ENCODE data around the gene MALAT1. TPM values are rescaled to one million over a fixed set of nuclear protein-coding genes. Genes with fewer than 3 reads are reported as not detected.

MALAT1 gene
- total RNA-seq, 1 experiment from 2014 or later, result 510 TPM

Other genes with a start within 250 kb of the MALAT1 start
- 28.1 and 43.7 TPM in 2 replicates for gene POLA2, start 237.1 kb upstream of the MALAT1 start, total RNA-seq (2014; rRNA removed; shearing (Covaris generic))
- gene CDC42EP2, start 184.2 kb upstream of the MALAT1 start, total RNA-seq (2014; rRNA removed; shearing (Covaris generic)), result 7.0 and 7.1 TPM in 2 replicates
- gene DPF2, start 165.2 kb upstream of the MALAT1 start, total RNA-seq (2014; rRNA removed; shearing (Covaris generic)), result 41.5 and 58.9 TPM in 2 replicates
- 0.20 and 0.24 TPM in 2 replicates for gene TIGD3, start 144.3 kb upstream of the MALAT1 start, total RNA-seq (2014; rRNA removed; shearing (Covaris generic))
- gene SLC25A45, start 116.4 kb upstream of the MALAT1 start, total RNA-seq (2014; rRNA removed; shearing (Covaris generic)), result 0.48 and 0.68 TPM in 2 replicates
- gene FRMD8, start 112.4 kb upstream of the MALAT1 start, total RNA-seq (2014; rRNA removed; shearing (Covaris generic)), result 21.9 and 43.8 TPM in 2 replicates
- gene NEAT1, start 76.2 kb upstream of the MALAT1 start, total RNA-seq (2014; rRNA removed; shearing (Covaris generic)), result 3.5 and 4.7 TPM in 2 replicates
- gene SCYL1, start 26.0 kb downstream of the MALAT1 start, total RNA-seq (2014; rRNA removed; shearing (Covaris generic)), result 64.1 and 65.7 TPM in 2 replicates
- gene LTBP3, start 59.3 kb downstream of the MALAT1 start, total RNA-seq (2014; rRNA removed; shearing (Covaris generic)), result 20.9 and 38.4 TPM in 2 replicates
- 87.7 and 98.0 TPM in 2 replicates for gene ZNRD2, start 71.4 kb downstream of the MALAT1 start, total RNA-seq (2014; rRNA removed; shearing (Covaris generic))
- gene FAM89B, start 73.5 kb downstream of the MALAT1 start, total RNA-seq (2014; rRNA removed; shearing (Covaris generic)), result 36.9 and 43.1 TPM in 2 replicates
- gene EHBP1L1, start 77.0 kb downstream of the MALAT1 start, total RNA-seq (2014; rRNA removed; shearing (Covaris generic)), result 22.8 and 47.8 TPM in 2 replicates
- not detected in 2 replicates for gene KCNK7, start 96.8 kb downstream of the MALAT1 start, total RNA-seq (2014; rRNA removed; shearing (Covaris generic))
- gene MAP3K11, start 115.2 kb downstream of the MALAT1 start, total RNA-seq (2014; rRNA removed; shearing (Covaris generic)), result 11.8 and 24.2 TPM in 2 replicates
- gene PCNX3, start 116.7 kb downstream of the MALAT1 start, total RNA-seq (2014; rRNA removed; shearing (Covaris generic)), result 9.1 and 11.9 TPM in 2 replicates
- 16.7 and 21.2 TPM in 2 replicates for gene SIPA1, start 139.1 kb downstream of the MALAT1 start, total RNA-seq (2014; rRNA removed; shearing (Covaris generic))
- gene RELA, start 163.9 kb downstream of the MALAT1 start, total RNA-seq (2014; rRNA removed; shearing (Covaris generic)), result 33.3 and 34.2 TPM in 2 replicates
- 36.8 and 47.9 TPM in 2 replicates for gene KAT5, start 213.2 kb downstream of the MALAT1 start, total RNA-seq (2014; rRNA removed; shearing (Covaris generic))
- 38.3 and 54.8 TPM in 2 replicates for gene RNASEH2C, start 221.8 kb downstream of the MALAT1 start, total RNA-seq (2014; rRNA removed; shearing (Covaris generic))